Astrocyte of the spinal cord (primary cell): ENCODE results near the gene COX19.

Experiments used
- DNase-seq: peaks from one replicate; pipeline ENCODE4 v3.0.0; 2011; ENCODE audit warnings: low read depth, low spot score
- H3K4me3 ChIP-seq: 2 replicates; pipeline ENCODE4 v1.5.1; 2011; ENCODE audit warnings: low read depth, mild to moderate bottlenecking, low read length, moderate library complexity
- in situ Hi-C: cut with HindIII; loops from 2 replicates; pipeline ENCODE4 v1.10.0; 2017; ENCODE audit warnings: low sequenced_read_pairs
- TF ChIP-seq, protein P1 (sequence below): IDR thresholded peaks from 2 replicates; pipeline ENCODE4 v1.5.1; 2012; ENCODE audit warnings: low read depth, mild to moderate bottlenecking, low read length, inconsistent platforms

The COX19 gene

DNA sequence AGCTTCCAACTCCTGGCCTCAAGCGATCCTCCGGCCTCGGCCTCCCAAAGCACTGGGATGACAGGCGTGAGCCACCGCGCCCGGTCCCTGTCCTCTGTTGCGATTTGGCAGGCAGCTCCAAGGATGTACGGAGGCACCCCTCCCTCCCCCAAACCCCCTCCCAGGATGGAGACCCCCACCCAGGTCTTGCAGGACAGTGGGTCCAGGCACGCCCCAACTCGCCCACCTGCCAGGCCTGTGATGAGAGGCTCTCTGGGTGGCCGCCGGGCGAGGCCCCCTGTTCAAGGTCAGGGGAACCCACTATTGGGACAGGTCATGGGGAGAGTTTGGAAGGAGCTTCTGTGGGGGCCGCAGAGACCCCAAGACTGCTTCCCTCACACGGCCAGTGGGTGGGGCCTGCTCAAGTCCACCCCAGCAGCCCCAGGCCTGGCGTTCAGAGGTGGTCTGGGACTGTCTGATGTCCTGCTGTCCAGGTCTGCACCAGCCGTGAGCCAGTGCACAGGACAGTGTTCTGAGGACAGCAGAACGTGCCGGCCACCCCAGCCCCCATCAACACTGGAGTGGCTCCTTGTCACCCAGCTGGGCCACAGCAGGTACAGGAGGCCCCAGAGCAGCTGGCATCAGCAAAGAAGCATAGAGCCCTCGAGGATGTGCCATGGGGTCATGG is 23.3 kb downstream of the COX19 start:
- TF ChIP-seq, protein P1, sequence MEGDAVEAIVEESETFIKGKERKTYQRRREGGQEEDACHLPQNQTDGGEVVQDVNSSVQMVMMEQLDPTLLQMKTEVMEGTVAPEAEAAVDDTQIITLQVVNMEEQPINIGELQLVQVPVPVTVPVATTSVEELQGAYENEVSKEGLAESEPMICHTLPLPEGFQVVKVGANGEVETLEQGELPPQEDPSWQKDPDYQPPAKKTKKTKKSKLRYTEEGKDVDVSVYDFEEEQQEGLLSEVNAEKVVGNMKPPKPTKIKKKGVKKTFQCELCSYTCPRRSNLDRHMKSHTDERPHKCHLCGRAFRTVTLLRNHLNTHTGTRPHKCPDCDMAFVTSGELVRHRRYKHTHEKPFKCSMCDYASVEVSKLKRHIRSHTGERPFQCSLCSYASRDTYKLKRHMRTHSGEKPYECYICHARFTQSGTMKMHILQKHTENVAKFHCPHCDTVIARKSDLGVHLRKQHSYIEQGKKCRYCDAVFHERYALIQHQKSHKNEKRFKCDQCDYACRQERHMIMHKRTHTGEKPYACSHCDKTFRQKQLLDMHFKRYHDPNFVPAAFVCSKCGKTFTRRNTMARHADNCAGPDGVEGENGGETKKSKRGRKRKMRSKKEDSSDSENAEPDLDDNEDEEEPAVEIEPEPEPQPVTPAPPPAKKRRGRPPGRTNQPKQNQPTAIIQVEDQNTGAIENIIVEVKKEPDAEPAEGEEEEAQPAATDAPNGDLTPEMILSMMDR: no peak
- no peak for DNase-seq
- no peak overlapping the region for H3K4me3 ChIP-seq
- in situ Hi-C loops: no loop called here

DNA sequence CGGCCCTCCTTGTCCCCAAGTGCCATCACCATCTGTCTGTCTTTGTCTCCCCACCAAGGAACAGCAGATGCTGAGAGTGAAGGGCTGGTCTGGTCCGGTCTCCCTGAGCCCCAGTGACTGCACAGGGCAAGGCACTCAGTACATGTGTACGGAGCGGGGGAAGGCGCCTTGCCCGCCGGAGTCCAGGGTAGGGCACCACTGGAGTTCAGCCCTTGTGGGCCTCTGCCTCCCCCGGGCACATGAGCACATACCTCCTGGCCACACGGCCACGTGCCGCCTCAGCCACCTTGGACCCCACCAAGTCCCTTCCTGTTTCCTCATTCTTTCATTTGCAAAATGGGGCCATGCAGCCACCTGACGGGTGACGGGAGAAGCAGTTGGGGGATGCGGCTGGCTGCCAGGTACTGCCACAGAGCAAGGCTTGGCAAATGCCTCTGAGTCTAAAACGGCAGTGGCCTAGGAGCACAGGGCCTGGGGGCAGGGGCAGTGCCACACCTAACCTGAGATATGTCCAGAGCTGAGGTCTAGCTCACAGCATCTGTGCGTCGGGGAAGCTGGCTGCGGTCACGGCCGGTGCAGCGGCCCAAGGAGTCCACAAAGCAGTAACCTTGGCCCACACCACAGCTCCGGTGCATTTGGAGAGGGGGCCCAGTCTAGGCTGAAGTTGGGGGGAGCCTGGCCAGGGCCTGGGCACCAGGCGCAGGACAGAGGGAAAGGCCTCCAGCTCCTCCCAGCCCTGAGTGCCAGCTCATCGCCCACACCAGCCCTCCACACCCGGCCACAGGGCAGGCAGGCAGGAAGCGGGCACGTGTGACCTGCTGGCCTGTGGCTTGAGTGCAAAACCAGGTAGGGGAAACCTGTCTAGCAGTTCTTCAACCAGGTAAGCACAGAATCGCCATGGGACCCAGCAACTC is 26.1 kb downstream of the COX19 start:
- TF ChIP-seq, protein P1: no peak
- DNase-seq: no peak
- no peak overlapping the region for H3K4me3 ChIP-seq
- in situ Hi-C loops: no loop called here

DNA sequence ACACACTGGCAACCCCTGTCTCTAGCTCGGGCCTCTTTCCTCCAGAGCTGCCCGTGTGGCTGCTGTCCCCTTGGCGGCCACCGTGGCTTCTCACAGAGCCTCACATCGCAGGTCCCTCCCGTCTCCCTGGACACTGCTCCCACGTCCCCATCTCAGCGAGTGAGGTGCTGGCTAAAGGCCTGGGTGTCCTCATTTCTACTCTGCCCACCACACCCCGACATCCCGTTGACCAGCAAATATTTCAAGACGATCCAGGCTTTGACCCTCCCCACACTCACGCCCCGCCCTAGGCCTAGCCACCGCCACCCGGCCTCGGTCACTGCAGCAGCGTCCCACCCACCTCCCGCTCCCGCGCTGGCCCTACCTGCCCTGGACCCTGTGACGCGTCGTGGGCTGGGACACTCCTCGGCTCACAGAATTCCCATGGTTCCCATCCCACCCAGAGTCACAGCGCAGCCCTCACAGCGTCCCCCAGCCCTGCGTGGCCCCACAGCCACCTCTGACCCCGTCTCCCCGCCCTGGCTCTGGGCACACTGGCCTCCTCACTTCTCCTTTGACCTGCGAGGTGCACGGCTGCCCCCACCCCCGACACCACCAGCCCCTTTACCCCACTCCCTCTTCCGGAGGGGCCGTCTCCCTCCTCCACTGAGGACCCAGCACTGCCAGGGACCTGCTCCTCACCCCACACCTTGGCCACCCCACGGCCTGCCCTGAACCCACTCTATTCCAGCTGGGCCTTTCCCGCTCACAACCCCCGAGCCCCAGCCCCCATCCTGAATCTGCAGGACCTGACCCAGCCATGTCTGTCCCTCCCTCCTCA is 27.7 kb downstream of the COX19 start:
- TF ChIP-seq, protein P1: no peak
- in situ Hi-C loops: no loop called here
- no peak overlapping the region for H3K4me3 ChIP-seq
- DNase-seq: no peak

DNA sequence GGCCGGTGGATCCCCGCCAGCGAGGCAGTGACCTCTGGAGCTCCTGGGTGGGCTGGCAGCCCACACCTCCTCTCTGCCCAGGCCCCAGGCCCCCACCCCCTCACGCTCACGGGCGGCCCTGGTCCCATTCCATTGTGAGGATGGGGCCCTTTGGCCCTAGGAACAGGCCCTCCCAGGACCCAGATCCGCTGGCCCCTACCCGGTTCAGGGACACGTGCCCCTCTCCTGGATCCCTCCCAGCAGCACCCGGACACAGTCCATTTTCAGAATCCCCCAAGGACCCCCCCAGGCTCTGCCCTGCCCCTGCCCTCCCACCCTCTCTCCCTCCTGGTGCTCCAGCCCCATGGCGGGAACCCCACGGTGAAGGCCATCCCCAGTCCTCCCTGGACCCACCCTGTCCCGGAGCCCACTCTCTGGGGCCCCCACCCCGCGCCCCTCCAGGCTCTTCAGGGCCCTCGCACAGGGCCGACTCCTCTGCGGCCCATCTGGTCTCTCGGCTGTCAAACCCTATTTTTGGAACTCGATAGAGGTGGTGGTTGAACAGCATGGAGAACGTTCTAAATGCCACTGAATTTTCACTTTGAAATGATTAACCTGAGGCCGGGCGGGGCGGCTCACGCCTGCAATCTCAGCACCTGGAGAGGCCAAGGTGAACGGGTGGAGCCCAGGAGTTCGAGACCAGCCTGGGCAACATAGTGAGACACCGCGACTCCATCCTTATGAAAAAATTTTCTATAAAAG is 28.9 kb downstream of the COX19 start:
- in situ Hi-C loops: no loop called here
- DNase-seq: no peak
- H3K4me3 ChIP-seq: no peak overlapping the region
- TF ChIP-seq, protein P1: no peak

DNA sequence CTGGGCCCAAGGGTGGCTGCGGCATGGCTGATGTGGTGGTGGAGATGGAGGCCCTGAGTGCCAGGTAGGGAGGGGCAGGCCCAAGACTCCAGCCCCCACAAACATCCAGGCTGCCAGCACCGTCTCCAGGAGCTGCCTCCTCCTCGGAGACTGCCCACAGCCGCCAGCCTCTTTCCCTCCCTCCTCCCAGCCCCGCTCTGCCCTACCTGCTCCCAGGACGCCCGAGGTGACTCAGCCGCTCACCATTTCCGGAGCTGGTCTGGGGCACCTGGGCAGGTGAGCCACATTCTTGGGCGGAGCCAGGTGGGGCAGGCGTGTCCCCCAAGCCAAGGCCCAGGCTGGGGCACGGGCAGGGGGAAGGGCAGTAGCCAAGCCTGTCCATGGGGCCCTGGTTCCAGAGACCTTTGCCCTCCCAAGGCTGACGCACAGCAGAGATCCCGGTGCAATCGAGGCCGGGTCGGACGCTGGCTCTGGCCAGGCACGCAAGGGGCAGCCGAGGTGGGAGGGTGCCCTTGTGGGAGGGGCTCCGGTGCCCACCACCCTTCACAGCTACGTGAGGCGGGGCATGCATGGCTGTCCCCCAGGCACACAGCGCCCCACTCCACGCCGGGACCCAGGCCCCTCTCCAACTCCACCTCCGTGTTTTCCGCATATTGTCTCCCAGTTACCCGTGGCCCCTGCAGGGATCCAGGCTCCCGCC is 29.6 kb downstream of the COX19 start:
- TF ChIP-seq, protein P1: no peak
- DNase-seq: no peak
- in situ Hi-C loops: no loop called here
- H3K4me3 ChIP-seq: no peak overlapping the region
